CD4-positive, alpha-beta T cell treated with Interleukin-17A for 4 hours (primary cell): ENCODE results near the gene ILDR1.
"Not testable (repeated sequence)": the region's sequence is repeated elsewhere in the genome, so short reads cannot be mapped to it uniquely, and the experiment has no call there.

Source experiments
- DNase-seq: peaks from one replicate; pipeline ENCODE4 v3.0.0-alpha.2; 2020; ENCODE audit warnings: mixed read lengths

Gene ILDR1

DNA sequence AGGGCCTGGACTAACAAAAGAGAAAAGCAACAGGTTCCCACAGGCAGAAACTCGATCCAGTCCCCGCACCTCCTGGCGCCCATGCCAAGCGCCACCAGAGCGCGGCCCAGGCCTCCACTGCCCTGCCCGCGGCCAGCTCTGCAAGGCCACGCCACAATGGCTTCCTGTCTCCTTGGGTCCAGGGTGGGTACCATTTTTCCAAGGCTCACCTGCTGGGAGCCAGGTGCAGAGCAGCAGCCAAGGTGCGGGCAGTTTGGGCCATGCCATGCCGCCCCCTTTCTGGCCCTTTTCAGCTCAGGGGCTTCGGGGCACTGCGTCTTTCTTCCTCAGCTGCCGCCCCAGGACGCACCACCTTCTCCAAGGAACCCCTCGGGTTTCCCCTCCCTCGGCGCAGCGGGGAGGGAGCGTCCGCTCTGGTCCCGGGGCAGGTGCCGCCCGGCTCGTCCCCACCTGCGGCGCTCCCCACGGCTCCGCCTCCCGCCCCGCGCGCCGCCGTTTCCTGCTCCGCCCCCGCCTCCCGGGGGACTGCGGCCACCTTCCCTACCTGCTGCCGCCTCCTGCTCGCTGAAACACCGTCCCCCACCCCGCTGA is at the start of gene ILDR1:
ILDR1 (minus strand) TSS at position 437 of the 591 bp plus-strand sequence; CDS start at position 267, 170 bp downstream.
- peak; percentile 6 for DNase-seq

DNA sequence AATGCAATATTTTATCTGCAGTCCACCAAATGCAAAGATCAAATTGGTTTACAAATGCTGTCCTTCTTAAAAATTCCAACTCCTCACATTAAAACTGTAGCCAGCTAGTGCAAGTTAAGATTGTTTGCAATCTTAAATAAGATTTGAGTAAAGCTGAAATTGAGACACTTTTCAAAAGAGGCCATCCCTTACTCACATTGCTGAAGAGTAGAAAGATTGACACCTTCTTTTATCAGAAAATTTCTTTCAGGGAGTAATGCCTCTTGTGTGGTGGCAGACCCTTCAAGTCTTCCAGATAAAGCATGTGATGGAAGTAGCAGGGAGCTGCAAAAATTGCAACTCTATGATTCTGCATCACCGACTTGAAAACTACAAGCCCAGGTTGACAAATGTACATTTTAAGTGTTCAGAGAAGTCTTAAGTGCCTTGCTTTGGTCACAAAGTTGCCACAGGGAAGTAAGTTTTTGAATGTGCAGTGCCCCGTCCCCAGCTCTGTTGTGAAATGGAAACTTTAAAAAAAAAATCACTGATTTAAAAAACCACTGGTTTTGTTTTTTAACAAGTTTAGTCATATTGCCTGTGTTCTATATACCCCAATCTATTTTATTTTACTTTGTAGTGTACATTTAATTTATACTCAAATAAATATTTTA is 45.7 kb upstream of the ILDR1 start:
- DNase-seq = no peak

DNA sequence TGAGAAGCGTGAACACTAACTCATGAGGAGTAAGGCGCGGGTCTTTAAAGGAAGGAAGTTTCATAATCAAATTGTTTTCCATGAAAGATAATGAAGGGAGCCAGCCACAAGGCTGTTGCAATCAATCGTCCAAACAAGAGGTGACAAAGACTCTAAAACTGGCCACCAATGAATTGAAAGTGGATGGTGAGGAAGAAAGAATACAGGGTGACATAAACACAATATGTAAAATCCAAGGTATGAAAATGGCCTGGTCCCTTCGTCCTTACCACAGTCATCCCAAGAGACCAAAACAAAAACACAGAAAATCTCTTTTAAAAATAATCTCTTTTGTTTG is 45.1 kb upstream of the ILDR1 start:
- DNase-seq = no peak

DNA sequence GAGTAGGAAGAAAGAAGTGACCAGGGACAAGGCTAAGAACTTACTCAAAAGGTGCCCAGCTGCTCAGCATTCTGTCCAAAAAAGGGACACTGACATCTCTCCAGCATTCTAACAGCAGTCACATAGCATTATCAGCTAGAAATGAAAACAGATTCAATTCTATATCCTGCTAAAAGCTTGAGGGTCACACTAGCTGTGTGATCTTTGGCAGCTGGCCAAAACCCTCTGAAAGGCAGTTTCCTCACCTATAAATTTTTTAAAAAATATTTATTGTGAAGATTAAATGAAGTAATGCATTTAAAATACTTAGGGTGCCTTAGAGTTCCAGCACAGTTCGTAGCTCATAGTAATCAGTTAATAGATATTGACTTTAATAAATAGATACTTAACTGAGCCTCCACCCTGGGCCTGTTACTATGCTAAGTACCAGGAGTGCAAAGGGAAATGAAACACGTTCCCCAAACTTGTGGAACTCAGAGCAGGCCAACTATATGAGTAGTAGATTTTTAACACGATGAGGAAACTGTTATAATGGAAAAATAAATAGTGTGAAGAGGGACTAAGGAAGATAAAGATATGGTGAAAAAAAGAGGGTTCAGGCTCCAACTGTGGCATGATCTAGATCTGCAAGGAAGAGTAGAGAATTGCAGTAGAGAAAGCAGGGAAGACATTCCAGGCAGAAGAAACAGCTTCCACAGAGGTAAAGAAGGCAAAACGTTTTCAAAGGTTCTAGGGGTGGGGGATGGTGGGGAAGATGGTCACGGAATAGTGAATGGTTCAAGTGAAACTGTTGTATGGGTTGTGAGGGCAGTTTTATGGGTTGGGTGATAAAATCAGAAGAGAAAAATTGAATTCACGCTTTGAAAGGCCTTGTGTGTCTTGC is 44.5 kb upstream of the ILDR1 start:
- no peak for DNase-seq

DNA sequence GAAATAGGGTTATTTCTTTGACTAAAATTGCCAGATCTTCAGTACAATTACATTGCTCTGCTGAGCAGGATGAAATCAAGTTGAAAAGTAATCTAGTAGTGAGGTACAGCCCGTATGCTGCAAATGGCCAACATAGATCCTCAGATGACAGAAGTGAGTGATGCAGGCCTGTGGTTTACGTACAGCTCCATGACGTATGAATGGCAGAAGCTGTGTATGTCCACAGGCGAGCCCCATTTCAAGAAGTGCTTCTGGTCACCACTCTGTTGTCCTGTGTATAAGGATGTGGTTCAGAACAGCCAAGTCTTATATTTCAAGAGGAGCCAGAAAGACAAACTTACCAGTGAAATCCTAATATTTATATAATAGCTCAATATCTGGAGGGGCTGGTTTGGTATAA is 42.3 kb upstream of the ILDR1 start:
- no peak for DNase-seq

DNA sequence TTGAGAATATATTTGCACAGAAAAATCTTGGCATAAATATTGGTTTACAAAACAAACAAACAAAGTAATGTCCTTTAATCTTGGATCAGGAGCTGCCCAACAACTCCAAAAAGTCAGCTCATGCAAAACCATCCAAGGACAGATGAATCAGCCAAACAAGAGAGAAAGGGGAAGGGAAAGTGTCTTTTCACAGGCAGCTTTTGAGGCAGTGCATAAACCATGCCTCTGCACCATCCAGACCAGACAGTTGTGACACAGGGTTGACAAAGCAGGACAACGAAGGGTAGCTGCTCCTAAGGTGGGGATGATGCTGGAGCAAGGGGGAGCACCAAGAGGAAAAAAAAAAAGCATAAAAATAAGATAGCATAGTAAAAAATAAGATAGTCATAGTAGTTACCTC is 41.9 kb upstream of the ILDR1 start:
- no peak for DNase-seq

DNA sequence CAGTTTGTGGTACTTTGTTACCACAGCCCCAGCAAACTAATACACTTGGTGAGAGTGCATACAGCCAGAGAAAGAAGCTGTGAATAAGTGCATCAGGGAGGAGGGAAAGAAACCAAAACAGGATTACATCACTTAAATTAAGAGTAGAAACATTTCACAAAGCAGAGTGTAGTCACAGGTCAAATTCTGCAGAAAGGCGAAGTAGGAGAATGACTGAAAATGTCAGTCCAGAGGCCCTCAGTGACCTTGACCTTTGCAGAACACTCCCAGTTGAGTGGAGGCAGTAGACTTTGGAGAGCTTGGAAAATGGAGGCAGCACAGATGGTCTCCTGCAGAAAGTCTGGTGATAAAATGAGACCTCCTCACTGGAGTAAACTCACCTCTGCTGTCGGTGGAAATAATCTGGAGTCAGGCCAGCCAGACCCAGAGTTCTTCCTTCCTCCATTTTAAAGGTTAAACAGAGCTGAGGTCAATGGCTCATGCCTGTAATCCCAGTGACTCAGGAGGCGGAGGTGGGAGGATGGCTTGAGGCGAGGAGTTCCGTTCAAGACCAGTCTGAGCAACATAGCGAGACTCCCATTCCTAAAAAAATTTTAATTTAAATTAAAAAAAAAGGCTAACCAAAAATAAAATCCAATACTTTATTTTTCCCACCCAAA is 38.1 kb upstream of the ILDR1 start:
- DNase-seq = no peak

DNA sequence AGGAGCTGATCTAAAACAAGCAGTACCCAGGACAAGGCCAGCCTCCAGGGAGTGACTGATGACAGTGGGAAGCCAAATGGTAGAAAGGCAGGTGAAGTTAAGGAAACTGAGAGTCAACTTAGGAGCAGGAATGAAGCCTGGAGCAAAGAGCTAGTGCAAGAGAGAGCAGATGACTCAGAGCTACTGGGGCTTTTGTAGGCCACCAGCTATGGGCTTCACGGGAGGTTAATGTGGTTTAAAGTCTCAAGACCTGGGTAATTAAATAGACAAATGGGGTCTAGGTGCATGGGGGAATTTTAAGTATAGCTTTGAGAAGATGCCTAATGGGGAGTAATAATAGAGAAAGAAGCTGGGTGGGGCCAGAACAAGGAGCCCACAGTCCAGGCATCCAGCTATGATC is 36.2 kb upstream of the ILDR1 start:
- no peak for DNase-seq

DNA sequence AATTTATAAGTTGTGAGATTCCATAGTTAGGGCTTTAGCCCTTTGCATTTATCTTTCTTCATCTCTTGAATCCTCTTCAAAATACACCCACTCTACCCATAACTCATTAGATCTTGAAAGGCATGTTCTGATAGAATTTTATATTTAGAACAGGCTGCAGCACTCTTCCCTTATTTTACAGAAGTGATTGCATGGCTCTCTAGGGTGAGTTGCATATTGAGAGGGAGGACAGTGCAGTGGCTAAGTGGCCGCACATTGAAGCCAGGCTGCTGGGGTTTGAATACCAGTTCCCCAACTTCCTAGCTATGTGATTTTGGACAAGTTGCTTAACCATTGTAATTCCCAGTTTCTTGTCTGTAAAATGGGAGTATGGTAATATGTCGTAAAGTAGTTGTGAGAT is 35.6 kb upstream of the ILDR1 start:
- DNase-seq = no peak

DNA sequence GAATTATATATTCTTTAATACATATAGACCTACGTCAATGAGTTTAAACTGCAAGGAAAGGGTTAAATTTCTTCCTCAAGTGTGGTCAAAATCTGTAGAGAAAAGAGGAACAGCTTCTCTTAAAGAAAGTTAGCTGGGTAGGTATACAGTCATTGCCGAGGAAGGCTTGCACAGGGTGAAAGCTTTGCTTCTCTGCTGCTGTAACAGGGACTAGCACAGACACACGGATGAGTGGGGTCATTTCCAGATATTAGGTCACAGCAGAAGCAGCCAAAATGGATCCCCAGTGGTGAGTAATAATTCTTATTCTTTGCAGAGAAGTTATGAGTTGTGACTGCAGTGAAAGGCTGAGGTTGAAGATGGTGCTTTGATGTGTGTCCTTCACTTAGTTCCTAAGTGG is 33.2 kb upstream of the ILDR1 start, which contains the start of gene CD86:
CD86 (plus strand) TSS at position 148 of the 400 bp plus-strand sequence; CDS start at position 276, 128 bp downstream.
- no peak for DNase-seq

DNA sequence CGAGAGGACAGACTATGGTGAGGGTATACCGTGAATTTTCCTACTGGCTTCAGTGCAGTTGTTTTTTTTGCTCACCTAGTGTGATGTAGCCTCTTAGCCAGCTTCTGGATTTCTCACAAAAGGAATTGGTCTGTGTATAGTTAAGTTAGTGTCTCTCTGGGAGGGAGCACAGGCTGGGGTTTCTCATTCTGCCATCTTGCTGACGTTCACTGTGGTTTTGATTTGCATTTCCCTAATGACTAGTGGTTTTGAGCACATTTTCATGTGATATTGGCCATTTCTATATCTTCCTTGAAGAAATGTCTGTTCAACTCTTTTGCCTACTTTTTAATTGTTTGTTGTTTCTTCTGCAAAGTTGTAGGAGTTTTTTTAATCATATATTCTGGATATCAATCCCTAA is 30.9 kb upstream of the ILDR1 start:
- no peak for DNase-seq

DNA sequence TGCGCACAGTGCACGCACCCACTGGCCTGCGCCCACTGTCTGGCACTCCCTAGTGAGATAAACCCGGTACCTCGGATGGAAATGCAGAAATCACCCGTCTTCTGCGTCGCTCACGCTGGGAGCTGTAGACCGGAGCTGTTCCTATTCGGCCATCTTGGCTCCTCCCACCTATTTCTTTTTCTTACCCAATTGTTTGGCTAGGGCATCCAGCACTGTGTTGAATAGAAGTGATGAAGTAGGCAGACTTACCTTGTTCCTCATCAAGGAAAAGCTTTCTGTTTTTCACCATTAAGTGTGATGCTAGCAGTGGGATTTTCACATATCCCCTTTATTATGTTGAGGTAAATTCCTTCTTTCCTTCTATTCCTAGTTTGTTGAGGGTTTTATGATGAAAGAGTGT is 25.7 kb upstream of the ILDR1 start:
- not testable (repeated sequence) for DNase-seq

DNA sequence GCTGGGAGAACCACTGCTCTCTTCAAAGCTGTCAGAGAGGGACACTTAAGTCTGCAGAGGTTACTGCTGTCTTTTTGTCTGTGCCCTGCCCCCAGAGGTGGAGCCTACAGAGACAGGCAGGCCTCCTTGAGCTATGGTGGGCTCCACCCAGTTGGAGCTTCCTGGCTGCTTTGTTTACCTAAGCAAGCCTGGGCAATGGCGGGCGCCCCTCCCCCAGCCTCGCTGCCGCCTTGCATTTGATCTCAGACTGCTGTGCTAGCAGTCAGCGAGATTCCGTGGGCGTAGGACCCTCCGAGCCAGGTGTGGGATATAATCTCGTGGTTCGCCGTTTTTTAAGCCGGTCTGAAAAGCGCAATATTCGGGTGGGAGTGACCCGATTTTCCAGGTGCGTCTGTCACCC is 25.2 kb upstream of the ILDR1 start:
- not testable (repeated sequence) for DNase-seq

DNA sequence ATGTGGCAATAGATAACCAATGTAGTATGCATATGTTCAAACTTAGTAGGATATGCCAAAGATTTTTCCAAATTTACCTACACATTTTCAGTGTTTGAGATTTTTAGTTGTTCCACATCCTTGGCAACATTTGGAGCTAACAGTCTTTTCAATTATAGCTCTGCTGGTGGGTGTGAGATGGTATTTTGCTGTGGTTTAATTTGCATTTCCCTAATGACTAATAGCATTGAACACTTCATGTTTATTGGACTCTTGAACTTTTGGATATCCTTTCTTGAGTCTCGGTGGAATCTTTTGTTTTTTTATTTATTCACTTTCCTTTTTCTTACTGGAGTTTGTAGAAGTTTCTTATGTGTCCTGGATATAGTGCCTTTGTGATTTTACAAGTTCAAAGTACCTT is 11.0 kb upstream of the ILDR1 start:
- no peak for DNase-seq

DNA sequence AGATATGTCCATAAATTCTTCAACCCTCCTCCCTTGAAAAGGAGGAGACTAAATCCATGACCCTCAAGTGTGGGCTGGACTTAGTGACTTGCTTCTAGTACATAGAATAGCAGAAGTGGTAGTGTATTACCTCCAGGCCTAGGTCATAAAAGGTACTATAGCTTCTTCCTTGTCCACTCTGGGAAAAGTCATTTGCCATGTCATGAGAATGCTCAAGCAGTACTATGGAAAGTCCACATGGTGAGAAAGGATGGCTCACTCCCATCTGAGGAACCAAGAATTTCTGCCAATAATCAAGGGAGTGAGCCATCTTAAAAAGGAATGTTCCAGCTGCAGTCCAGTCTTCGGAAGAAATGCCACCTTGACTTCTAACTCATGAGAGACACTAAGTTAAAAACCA is 10.5 kb upstream of the ILDR1 start:
- DNase-seq = no peak

DNA sequence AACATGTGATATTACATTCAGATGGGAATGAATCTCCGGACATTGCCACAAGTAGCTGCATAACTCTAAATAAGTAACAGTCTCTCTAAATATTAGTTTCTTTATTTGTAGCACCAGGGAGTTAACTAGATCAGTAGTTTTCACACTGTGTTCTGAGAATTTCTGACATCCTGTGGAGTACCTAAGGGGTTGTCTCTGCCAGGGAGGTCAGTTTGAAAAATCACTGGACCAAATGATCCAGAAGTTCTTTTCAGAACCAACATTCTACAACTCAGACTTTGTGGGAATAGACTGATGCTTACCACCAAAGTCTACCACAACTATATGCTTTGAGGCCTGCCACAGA is 9.0 kb upstream of the ILDR1 start:
- no peak for DNase-seq

DNA sequence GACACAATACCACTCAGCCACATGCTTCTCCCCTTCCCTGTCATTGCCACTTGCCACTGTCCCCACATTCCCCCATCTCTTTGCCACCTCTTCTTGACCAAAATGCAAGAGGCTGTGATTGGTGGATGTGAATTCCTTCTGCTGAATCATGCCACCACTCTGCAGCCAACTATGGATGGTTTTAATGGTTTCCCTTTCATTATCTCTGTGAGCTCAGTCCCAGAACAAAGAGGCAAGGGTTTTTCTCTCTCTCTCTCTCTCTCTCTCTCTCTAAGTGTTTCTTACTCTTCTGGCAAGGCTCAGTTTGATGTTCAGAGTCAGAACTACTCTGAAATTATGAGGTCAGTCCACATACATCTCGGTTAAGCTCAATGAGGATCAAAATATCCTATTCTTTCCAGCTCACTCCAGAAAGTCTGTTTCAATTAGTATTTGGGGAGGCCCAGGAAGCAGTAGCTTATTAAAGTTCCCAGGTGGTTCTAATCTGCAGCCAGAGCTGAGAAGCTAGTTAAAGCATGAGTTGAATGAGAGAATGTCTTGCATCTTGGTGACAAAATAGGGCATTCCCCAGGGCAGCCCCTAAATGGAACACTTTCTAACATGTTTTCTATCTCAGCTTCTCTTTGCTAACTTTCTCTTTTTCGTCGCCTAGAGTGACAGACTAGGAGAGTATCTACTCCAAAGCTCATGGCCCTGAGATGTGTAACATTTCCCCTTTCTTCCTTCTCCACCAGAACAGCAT is 8.5 kb upstream of the ILDR1 start:
- DNase-seq = no peak

DNA sequence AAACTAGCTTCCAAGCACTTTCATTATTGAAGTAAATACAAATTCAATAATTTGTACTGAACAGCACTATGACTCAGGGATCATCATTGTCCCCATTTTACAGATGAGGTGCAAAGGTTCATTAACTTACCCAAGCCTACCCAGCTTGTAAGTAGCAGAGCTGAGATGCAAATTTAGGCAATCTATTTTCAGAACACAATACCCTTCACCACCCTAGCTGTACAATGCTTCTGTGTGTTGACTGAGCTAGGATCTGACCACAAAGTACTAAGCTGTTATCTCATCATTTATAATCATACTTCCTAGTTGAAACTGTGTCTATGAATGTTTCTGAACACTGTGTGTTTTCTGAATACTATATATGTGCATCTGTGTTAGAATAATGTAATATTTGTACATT is 3.2 kb upstream of the ILDR1 start:
- DNase-seq = no peak

DNA sequence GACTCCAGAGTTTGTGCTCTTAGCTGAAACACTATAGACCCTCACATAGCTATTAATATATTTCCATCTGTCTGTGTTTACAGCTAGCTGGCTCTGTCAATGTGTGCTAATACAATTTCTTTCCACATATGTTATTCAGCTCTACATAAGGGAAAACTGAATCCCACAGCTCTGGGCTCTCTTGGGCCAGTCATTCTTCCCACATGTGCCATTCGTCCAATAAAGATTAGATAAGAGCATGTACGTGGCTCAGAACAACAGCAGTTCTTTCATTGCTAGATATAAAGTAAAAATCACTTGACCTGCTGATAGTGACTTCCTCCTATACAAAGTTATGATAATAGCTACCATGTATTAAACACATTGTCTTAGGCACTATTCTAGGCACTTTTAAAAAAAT is 2.8 kb upstream of the ILDR1 start:
- DNase-seq = no peak

DNA sequence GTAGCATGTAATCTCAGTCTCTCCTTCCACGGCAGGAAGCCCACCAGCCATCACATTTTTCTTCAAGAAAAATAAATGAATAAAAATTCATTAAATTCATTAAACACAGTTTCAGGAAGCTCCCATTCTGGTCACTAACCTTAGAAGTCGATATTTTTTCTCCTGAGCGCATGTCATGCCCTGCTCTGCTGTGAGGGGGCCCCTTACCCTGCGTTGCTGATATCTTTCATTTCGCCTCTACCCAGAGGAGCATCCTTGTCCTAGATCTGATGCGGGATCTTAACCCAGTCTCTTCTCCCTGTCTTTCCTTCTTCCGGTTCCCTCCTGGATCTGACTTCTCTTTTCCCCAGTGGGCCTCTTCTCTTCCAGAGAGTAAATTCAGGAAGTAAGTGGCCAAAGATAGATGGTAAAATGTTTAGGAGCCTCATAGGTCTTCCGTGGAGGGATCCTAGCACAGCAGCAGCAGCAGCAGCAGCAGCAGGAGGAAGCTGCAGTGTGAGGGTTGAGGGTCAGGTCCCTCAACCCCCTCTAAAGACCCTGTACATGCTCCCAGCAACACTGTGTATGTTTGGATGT is 1.4 kb upstream of the ILDR1 start:
- no peak for DNase-seq

DNA sequence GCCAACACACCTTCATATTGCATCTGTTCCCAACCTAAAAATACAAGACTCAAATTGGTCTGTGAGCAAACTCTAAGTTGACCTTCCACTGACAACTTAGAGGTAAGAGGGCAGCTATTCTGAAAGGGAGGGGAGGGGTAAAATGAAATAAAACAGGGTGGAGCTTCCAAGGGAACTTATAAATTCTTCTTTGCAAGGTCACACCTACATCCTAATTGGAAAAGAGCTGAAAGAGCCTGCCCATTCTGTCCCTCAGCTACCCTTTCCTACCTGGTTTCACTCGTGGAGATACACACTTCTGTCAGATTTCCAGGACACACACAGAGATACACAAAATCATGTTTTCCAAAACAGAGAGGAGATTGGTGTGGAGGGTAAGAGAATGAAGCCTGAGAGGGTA is 1.0 kb downstream of the ILDR1 start:
- no peak for DNase-seq

DNA sequence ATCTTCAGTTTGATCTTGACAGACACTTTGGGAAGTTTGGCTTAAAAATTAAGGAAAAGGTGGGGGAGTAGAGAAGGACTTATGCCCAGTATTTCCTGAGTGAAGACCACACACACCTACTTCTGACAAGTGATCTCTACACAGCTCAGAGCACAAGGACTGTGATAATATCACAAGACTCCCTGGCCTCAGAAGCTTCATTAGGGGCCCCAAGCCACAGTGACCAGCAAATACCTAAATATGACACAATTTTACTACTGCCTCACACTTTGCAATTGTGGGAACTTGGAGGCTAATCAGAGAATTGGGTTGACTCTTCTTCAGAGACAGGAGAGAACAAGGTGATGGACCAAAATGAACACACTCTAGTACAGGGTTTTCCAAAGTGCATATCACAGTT is 2.6 kb downstream of the ILDR1 start:
- DNase-seq = no peak

DNA sequence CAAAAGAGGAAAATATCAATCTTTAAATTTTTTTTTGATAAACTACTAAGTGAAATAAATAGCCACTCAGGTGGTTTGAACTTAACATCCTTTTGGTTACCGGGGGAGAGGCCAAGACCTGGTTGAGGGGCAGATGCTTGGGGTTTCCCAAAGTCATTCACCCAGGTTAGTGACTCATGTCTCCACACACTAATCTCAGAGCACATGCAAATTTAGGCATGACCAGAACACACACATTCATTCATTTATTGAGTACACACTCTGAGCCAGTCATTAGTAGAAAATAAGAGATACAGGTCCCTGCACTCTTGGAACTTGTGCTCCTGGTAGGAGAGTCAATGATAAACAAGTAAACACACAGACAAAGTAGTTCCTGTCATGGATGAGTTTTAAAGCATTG is 7.3 kb downstream of the ILDR1 start:
- DNase-seq = no peak
